K562 (cell line): ENCODE data around the gene ZC3H12A. TPM values are rescaled to one million over a fixed set of nuclear protein-coding genes. Genes with fewer than 3 reads are reported as not detected.
A peak's percentile ranks its signal among the peaks of the same experiment; 100 is the strongest.

Experiments
- ATAC-seq: fragments of 200-7000 bp; cut with Tn5 transposase; 3 replicates; pipeline ENCODE4 v1.9.1; 2020; ENCODE audit warnings: moderate library complexity
- BruUV-seq: library from RNA; stranded (reverse); fragments of 400-500 nt; replicated peaks from 2 replicates; lab custom pipeline; 2021; lab: Mats Ljungman, UMichigan
- CTCF ChIA-PET: fragments of 300-600 bp; formaldehyde crosslinking; extraction: SDS; loops from one replicate; lab custom pipeline; 2021; ENCODE audit warnings: low intra/inter-chr PET ratio; lab: Yijun Ruan, JAX
- POLR2A ChIA-PET: fragments of 300-600, 350-650 bp; sonication (Branson Sonifier 250); formaldehyde crosslinking; extraction: SDS; loops from one replicate; lab custom pipeline; 2021; ENCODE audit warnings: antibody characterized with exemption, inconsistent platforms; lab: Yijun Ruan, JAX
- DNase-seq, 4 experiments: peaks; one replicate each; pipeline versions ENCODE4 v3.0.0 to v3.0.0-alpha.2; 2011 to 2018; ENCODE audit warnings: low spot score in 3 of 4, mixed read lengths in 3 of 4; ENCODE audit errors: extremely low read depth in 1 of 4
- FAIRE-seq: peaks from 2 replicates; lab custom pipeline; 2011; peaks lifted over from hg19 to GRCh38; lab: Jason Lieb, UNC
- H2AFZ ChIP-seq: 2 replicates; pipeline ENCODE4 v1.6.0; 2011; ENCODE audit warnings: low read depth, low read length, control low read depth, inconsistent platforms
- H3K27ac ChIP-seq: fragments of 200-600 bp; 3 replicates; pipeline ENCODE4 v1.8.0; 2011; ENCODE audit warnings: low read depth, mild to moderate bottlenecking, control low read depth, inconsistent platforms, low read length, moderate library complexity, mixed read lengths; ENCODE audit errors: extremely low read depth
- H3K27me3 ChIP-seq, 2 experiments: fragments of 300-600 bp in 1 of 2; 2 replicates in 1 of 2; 3 replicates in 1 of 2; pipeline versions ENCODE4 v1.6.0 to v1.8.0; 2011; ENCODE audit warnings: inconsistent platforms in 2 of 2, low read length in 2 of 2, mild to moderate bottlenecking in 1 of 2, mixed read lengths in 1 of 2, moderate library complexity in 1 of 2; ENCODE audit not compliant: control insufficient read depth in 2 of 2, insufficient read depth in 2 of 2
- H3K36me3 ChIP-seq: fragments of 300-600 bp; 3 replicates; pipeline ENCODE4 v1.8.0; 2011; ENCODE audit warnings: mild to moderate bottlenecking, low read length, inconsistent platforms; ENCODE audit not compliant: control insufficient read depth, insufficient read depth
- H3K4me1 ChIP-seq, 2 experiments: fragments of 200-600 bp in 1 of 2; replicated peaks in 1 of 2; 2 replicates in 1 of 2; 3 replicates in 1 of 2; pipeline versions ENCODE4 v1.5.1 to v1.8.0; 2011; ENCODE audit warnings: inconsistent platforms in 2 of 2, low read length in 2 of 2, mild to moderate bottlenecking in 1 of 2, mixed read lengths in 1 of 2, moderate library complexity in 1 of 2; ENCODE audit not compliant: control insufficient read depth in 2 of 2, insufficient read depth in 2 of 2
- H3K4me2 ChIP-seq: 2 replicates; pipeline ENCODE4 v1.6.1; 2011; ENCODE audit warnings: low read length, control low read depth, inconsistent platforms, mixed read lengths; ENCODE audit not compliant: insufficient read depth
- H3K4me3 ChIP-seq: fragments of 200-600 bp; sonication (generic), shearing (Covaris generic); 2 replicates; pipeline ENCODE4 v1.5.1; 2016; ENCODE audit warnings: control low read depth, inconsistent platforms
- H3K79me2 ChIP-seq: fragments of 200-600 bp; 3 replicates; pipeline ENCODE4 v1.8.0; 2011; ENCODE audit warnings: low read length, inconsistent platforms; ENCODE audit not compliant: control insufficient read depth, insufficient read depth
- H3K9ac ChIP-seq, 2 experiments: 2 replicates each; pipeline versions ENCODE4 v1.6.0 to v1.6.1; 2011; ENCODE audit warnings: low read depth in 2 of 2, low read length in 2 of 2, control low read depth in 1 of 2, inconsistent platforms in 1 of 2, mild to moderate bottlenecking in 1 of 2, mixed read lengths in 1 of 2; ENCODE audit not compliant: insufficient read depth in 1 of 2
- H3K9me1 ChIP-seq: one replicate; pipeline ENCODE4 v1.6.0; 2011; ENCODE audit warnings: inconsistent platforms, mild to moderate bottlenecking, low read length, moderate library complexity; ENCODE audit not compliant: control insufficient read depth, insufficient read depth
- H3K9me3 ChIP-seq: replicated peaks from 2 replicates; pipeline ENCODE4 v1.5.1; 2011; ENCODE audit warnings: low read depth, low read length, inconsistent platforms; ENCODE audit not compliant: control insufficient read depth, insufficient read depth
- H4K20me1 ChIP-seq: replicated peaks from 2 replicates; pipeline ENCODE4 v1.6.1; 2011; ENCODE audit warnings: low read length, inconsistent platforms, mixed read lengths; ENCODE audit not compliant: control insufficient read depth, insufficient read depth
- HMGN3 ChIP-seq: IDR thresholded peaks from 2 replicates; pipeline ENCODE4 v1.6.1; 2011; ENCODE audit warnings: borderline replicate concordance, low read depth, mild to moderate bottlenecking, mixed read lengths, low read length; ENCODE audit not compliant: insufficient read length; ENCODE audit errors: extremely low read depth
- MXI1 ChIP-seq: IDR thresholded peaks from 2 replicates; pipeline ENCODE4 v1.6.1; 2011; ENCODE audit warnings: low read depth, mild to moderate bottlenecking, improper control_type of control experiment, low read length
- MYNN ChIP-seq, 2 experiments: sonication (generic); formaldehyde crosslinking in 1 of 2; IDR thresholded peaks; 2 replicates each; pipeline versions ENCODE4 v1.5.0 to v1.6.1; 2016 to 2020; ENCODE audit warnings: antibody characterized with exemption in 1 of 2, missing genetic modification reagents in 1 of 2
- NCOA4 ChIP-seq: fragments of 450-650 bp; IDR thresholded peaks from 2 replicates; pipeline ENCODE4 v1.6.1; 2018; ENCODE audit warnings: mild to moderate bottlenecking; ENCODE audit not compliant: partially characterized antibody
- POLR2G ChIP-seq: fragments of 200-400 bp; formaldehyde crosslinking; IDR thresholded peaks from 2 replicates; pipeline ENCODE4 v1.6.1; 2017; ENCODE audit warnings: low read depth, mild to moderate bottlenecking, antibody characterized with exemption, low read length, moderate library complexity
- RBFOX2 ChIP-seq: fragments of 200-400 bp; formaldehyde crosslinking; IDR thresholded peaks from 2 replicates; pipeline ENCODE4 v1.6.1; 2017; ENCODE audit warnings: low read depth, mild to moderate bottlenecking, low read length, moderate library complexity
- RBM22 ChIP-seq: fragments of 200-400 bp; formaldehyde crosslinking; IDR thresholded peaks from 2 replicates; pipeline ENCODE4 v1.6.1; 2018; ENCODE audit warnings: low read length, low read depth; ENCODE audit not compliant: poor library complexity, severe bottlenecking
- SUPT5H ChIP-seq: fragments of 450-650 bp; IDR thresholded peaks from 2 replicates; pipeline ENCODE4 v1.6.1; 2016
- WGBS: fragments of 100-300 bp; shearing (Covaris generic); methylation state at CpG from one replicate; pipeline ENCODE4 v1.1.6; 2016; ENCODE audit warnings: low coverage, mixed read lengths; ENCODE audit not compliant: insufficient coverage; ENCODE audit errors: missing lambda C conversion rate; 5-methylcytosine and 5-hydroxymethylcytosine counted together
- in situ Hi-C: fragments of 300-500 bp; cut with MboI; formaldehyde crosslinking; loops from 4 replicates; pipeline ENCODE4 v1.15.0; 2018; ENCODE audit warnings: inconsistent platforms, mixed read lengths
- intact Hi-C: fragments of 100-400 bp; cut with micrococcal nuclease; formaldehyde crosslinking; loops from 2 replicates; pipeline ENCODE4 v1.14.2; 2022
- polyA plus RNA-seq, 8 experiments: library from polyadenylated mRNA; depleted of rRNA in 4 of 8; stranded (reverse) in 5 of 8; unstranded in 3 of 8; fragments of >200 nt; fragmentation: Nextera tagmentation in 2 of 8; fragmentation: Illumina TruSeq in 1 of 8; extraction: Ambion mirVana in 2 of 8; extraction: Trizol in 1 of 8; gene quantifications; 2 replicates each; pipeline versions ENCODE4 v1.2.1 to v1.2.3, GENCODE V29; 2011 to 2014; ENCODE audit warnings: inconsistent platforms in 1 of 8, missing spikeins in 1 of 8
- total RNA-seq, 7 experiments: library from RNA; depleted of rRNA in 6 of 7; stranded (reverse); fragments of >200 nt in 6 of 7; fragmentation: Illumina TruSeq in 2 of 7; extraction: Trizol in 2 of 7; gene quantifications; 2 replicates each; pipeline versions ENCODE4 v1.2.1 to v1.2.3, GENCODE V29; 2011 to 2021; ENCODE audit warnings: low replicate concordance in 1 of 7

ZC3H12A gene
- total and polyA plus RNA-seq, 9 of the 15 experiments (the other 6 are each of a cell fraction or from before 2014, with no cell fraction given), result 0.14 to 9.4 (median 6.7) TPM

DNA sequence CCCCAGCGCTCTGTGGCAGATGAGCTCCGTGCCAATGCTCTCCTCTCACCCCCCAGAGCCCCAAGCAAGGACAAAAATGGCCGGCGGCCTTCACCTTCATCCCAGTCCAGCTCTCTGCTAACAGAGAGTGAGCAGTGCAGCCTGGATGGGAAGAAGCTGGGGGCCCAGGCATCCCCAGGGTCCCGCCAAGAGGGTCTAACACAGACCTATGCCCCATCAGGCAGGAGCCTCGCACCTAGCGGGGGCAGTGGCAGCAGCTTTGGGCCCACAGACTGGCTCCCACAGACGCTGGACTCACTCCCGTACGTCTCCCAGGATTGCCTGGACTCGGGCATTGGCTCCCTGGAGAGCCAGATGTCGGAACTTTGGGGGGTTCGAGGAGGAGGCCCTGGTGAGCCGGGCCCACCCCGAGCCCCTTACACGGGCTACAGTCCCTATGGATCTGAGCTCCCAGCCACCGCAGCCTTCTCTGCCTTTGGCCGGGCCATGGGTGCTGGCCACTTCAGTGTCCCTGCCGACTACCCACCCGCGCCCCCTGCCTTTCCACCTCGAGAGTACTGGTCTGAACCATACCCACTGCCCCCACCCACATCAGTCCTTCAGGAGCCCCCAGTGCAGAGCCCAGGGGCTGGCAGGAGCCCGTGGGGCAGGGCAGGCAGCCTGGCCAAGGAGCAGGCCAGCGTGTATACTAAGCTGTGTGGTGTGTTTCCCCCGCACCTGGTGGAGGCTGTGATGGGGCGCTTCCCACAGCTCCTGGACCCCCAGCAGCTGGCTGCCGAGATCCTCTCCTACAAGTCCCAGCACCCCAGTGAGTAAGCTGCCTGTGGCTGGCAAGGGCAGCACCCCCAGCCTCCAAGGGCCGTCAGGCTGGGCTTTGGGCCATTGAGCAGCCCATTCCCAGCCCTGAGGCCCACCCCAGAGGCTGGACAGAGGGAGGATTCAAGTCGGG is 8.7 kb downstream of the ZC3H12A start:
- CTCF ChIA-PET, result interaction anchor here (1.1 kb wide), 1 partner anchor 28 kb away, joined by 3 read pairs; no protein-coding TSS in a partner anchor
- H4K20me1 ChIP-seq, result peaks cover 16% of the 10 kb centered on the region
- peaks cover 23 to 41% of the 10 kb centered on the region in 2 experiments; a peak in 4 of 5 replicates for H3K4me1 ChIP-seq
- DNase-seq, result no peak
- peaks cover 22% of the 10 kb centered on the region for H3K79me2 ChIP-seq
- no peak overlapping the region for H2AFZ ChIP-seq
- 0 out of 2 replicates have a peak, but pooled peaks have one; percentile 14 for TF ChIP-seq SUPT5H
- TF ChIP-seq POLR2G, result peak; percentile 66
- TF ChIP-seq MXI1, result no peak
- TF ChIP-seq RBM22, result peak; percentile 22
- peak; percentile 42 for TF ChIP-seq HMGN3
- no peak for TF ChIP-seq NCOA4
- 0 out of 2 replicates have a peak, but pooled peaks have one; percentile 7 for TF ChIP-seq MYNN (IDR thresholded peaks at IDR 0.05)
- no peak for TF ChIP-seq MYNN (CRISPR knock-in tag; IDR thresholded peaks at IDR 0.05)
- peak; percentile 63 for TF ChIP-seq RBFOX2
- TF ChIP-seq, all 486 proteins: peak for 6
- Histone ChIP-seq H3K9ac (peak overlapping the region in 1 of 2 experiments; percentile 31; a peak in 1 of 4 replicates), H3K4me2 (no peak overlapping the region), H3K27ac (no peak overlapping the region), H3K27me3 (no peaks in the 10 kb centered on the region), H3K9me3 (no peaks in the 10 kb centered on the region), H3K4me3 (no peak overlapping the region), H3K36me3 (peaks cover 68% of the 10 kb centered on the region), H3K9me1 (peaks cover 4% of the 10 kb centered on the region)
- POLR2A ChIA-PET, result interaction anchor here (0.6 to 6.4 kb wide), 6 partner anchors 7 to 1731 kb away, joined by 3 to 118 read pairs (median 4); partner anchors contain the start of gene ZC3H12A
- in situ Hi-C loops (no loop called here), intact Hi-C loops (no loop called here)
- FAIRE-seq (no peak), ATAC-seq (no peak)
- 93% methylated on average over 29 of the region's 29 CpGs for WGBS
- BruUV-seq, result no TSS peak
